ENCODE measurements around the gene PTPN13.

Gene PTPN13

GRCh38 chr4:86831262-86832130 is 237.4 kb downstream of the PTPN13 start:
- no peak for DNase-seq

- DNase-seq, result no peak
Measured at GRCh38 chr4:86833615-86834014, 239.5 kb downstream of the PTPN13 start.

GRCh38 chr4:86834901-86835300 is 240.8 kb downstream of the PTPN13 start:
- DNase-seq, result no peak

DNA sequence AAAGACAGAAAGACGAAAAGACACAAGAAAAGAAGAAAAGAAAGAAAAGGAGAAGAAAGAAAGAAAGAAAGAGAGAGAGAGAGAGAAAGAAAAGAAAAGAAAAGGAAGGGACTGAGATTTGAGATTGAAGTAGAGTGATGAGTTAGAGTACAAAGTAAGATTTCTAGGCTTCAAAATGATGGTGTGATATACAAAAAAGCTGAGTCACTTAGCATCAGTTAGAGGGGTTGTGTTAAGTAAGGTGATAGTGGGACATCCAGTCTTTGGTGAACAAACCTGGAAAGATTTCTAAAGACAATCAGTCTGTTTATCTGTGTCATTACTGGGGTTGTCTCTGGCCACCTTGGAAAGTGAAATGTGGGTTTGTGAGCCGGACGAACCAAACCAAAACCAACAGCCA is 241.6 kb downstream of the PTPN13 start:
- no peak for DNase-seq

GRCh38 chr4:86837691-86838503 is 243.8 kb downstream of the PTPN13 start:
- DNase-seq, result no peak

DNA sequence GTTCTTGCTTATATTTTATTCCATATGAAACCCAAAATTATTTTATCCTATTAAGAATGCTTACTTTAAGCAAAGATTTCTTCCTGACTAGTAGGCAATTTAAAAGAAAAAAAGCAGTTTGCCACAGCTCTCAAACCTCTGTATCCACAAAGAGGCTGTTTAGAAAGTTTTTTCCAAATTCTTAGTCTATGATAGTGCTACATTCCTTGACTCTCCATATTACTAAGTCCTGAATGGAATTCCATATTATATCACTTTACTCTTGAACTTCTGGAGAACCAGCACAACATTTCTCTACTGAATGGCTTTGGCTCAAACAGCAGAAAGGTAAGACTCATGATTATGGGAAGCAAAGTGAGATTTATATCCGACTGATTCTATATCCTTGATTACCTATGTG is 246.7 kb downstream of the PTPN13 start:
- no peak for DNase-seq

- no peak for DNase-seq
Measured at GRCh38 chr4:86841309-86841708, 247.2 kb downstream of the PTPN13 start.

DNA sequence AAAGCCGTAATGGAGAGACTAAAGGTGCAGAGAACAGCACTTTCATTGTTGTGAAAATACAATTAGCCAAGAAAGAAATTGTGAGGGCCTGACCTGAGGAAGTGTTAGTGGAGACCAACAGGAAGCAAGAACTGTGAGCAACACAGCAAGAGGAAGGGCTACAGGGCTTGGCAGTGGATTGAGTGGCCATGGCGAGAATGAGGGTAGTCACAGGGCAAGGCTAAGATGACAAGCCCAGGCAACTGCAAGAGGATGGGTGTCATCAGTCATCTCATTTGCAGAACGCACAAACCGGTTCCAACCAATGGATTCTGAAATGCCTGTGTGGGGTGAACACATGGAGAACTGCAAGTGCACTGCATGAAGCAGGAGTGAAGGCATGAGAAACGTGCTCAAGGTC is 251.5 kb downstream of the PTPN13 start:
- no peak for DNase-seq

DNA sequence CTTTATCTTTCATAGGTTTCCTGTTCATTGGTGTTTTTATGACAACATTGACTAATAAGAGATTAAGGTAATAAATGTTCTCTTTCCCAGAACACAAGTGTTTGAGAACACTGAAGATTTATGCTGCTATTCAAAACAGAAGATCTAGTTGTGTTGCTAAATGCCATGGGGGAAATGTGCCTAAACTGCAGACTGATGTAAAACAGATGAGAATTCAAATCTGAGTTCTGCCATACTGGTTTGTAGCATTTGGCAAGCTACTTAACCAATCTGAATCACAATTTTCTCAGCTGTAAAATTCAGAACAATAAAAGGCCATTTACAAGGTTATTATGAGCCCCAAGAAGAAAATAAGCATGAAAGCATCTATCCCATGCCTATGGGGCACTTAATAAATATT is 252.8 kb downstream of the PTPN13 start:
- no peak for DNase-seq

- no peak for DNase-seq
Measured at GRCh38 chr4:86847571-86847970, 253.5 kb downstream of the PTPN13 start.

- DNase-seq, result no peak
Measured at GRCh38 chr4:86848136-86848535, 254.0 kb downstream of the PTPN13 start.

DNA sequence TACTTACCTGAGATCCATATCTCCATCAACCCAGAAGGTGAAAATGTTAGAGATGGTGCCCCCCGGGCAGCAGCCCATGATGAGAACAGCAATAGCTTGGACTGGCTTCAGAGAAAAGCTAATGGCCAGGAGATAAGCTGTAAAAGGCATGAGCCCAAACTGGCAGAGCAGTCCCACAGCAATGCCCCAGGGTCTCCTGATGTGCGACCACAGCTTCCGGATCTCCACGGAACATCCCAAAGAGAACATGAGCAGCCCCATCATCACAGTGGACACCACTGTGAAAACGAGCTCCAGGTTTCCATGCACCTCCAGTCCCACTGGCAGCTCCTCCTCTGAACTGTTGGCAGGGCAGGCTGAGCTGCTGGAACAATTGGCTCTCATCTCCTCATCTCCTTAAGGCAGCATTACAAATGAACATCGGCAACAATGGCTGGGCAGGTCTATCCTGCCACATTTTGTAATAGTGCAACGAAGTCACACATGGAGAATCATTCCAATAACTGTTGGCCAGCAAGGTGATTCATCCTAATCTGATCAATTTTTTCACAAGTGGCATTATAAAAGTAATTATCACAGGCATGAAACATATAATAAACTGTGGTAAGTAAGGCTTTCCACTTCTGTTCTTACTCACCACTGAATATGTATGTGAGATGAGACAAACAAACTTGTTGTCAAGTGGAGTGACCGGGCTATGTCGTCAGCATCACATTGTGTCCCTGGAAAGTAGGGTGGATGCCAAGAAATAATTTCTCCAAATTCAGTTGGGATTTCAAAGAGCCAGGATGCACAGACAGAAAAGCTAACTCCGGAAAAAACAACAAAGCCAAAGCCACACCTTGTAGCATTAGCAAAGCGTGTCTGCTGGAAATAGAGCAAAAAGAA is 254.9 kb downstream of the PTPN13 start, which contains the start of gene SLC10A6:
TSS of gene SLC10A6 (minus strand) at position 653 of the 888 bp plus-strand sequence. CDS start at position 384, 269 bp downstream.
- DNase-seq, result no peak

GRCh38 chr4:86853209-86853608 is 259.1 kb downstream of the PTPN13 start:
- no peak for DNase-seq

DNA sequence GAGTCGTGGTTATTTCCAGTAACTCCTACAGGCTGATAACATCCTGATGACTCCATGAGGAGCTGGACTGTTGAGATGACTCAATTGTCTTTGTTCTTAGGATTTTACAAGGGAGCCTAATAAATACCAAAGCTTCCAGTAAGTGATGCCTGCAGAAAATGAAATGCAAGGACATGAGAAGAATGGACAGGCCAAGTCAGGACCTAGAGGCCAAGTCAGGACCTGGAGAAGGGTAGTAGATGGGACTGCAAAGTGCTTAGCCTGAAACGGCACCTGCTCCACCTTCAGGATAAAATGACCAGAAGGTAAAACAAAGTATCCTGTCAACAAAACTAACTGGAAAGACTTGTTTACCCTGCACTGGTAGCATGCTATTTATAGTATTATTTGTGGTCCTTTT is 261.5 kb downstream of the PTPN13 start:
- no peak for DNase-seq

DNA sequence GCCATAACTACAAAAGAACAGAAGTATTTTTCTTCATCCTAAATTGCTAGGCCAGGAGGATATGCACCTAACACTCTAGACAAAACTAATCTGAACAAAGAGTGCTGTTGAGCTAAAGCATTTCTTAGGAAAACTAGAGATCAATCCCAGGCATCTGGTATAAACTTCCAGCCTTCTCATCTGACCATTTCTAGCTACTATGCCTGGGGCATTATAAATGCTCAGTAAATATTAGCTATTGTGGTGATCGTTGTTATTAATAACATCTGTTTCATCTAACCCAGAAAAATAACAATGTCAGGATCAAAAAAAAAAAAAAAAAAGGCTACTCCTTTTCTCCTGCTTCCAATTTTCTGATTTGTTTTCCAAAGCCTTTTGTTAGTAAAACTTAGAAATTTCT is 262.8 kb downstream of the PTPN13 start:
- DNase-seq, result no peak

- DNase-seq, result no peak
Measured at GRCh38 chr4:86857341-86858052, 263.4 kb downstream of the PTPN13 start.
